Activated CD4-positive, alpha-beta T cell treated with anti-CD3 and anti-CD28 coated beads for 48 hours (primary cell): ENCODE data around the gene GZMB.
"Not testable (repeated sequence)": the region's sequence is repeated elsewhere in the genome, so short reads cannot be mapped to it uniquely, and the experiment has no call there.

Experiments used
- DNase-seq: peaks from one replicate; pipeline ENCODE4 v3.0.0-alpha.2; 2020

GZMB gene

GRCh38 chr14:24634158-24634557, at the start of gene GZMB:
Gene GZMB, minus strand, starts transcription at chr14:24634190. Its CDS starts 30 bp downstream, at chr14:24634160.
- peak; percentile 87 for DNase-seq

GRCh38 chr14:24681056-24681455, 47.1 kb upstream of the GZMB start:
- DNase-seq, result no peak

- no peak for DNase-seq
These were observed 46.5 kb upstream of the GZMB start for GRCh38 chr14:24680516-24680915.

GRCh38 chr14:24679248-24679961, 45.4 kb upstream of the GZMB start:
- no peak for DNase-seq

GRCh38 chr14:24678801-24679247, 44.8 kb upstream of the GZMB start:
- DNase-seq, result peak; percentile 85

- no peak for DNase-seq
These were observed 44.0 kb upstream of the GZMB start for GRCh38 chr14:24677956-24678355.

GRCh38 chr14:24674204-24674970, 40.4 kb upstream of the GZMB start:
- DNase-seq, result peak; percentile 59

- DNase-seq, result peak; percentile 75
These were observed 39.7 kb upstream of the GZMB start for GRCh38 chr14:24673534-24674203.

GRCh38 chr14:24673059-24673458, 39.1 kb upstream of the GZMB start:
- DNase-seq, result no peak

GRCh38 chr14:24670594-24670993, 36.6 kb upstream of the GZMB start:
- peak; percentile 70 for DNase-seq

GRCh38 chr14:24669651-24670050, 35.7 kb upstream of the GZMB start:
- DNase-seq, result no peak

GRCh38 chr14:24665440-24665991, 31.5 kb upstream of the GZMB start:
- DNase-seq, result peak; percentile 68

GRCh38 chr14:24664366-24664765, 30.4 kb upstream of the GZMB start:
- DNase-seq, result no peak

GRCh38 chr14:24662753-24663152, 28.8 kb upstream of the GZMB start:
- DNase-seq, result no peak

GRCh38 chr14:24659916-24660570, 26.1 kb upstream of the GZMB start:
- DNase-seq, result no peak

- not testable (repeated sequence) for DNase-seq
These were observed 14.4 kb upstream of the GZMB start for GRCh38 chr14:24648361-24648760.

- DNase-seq, result no peak
These were observed 5.9 kb upstream of the GZMB start for GRCh38 chr14:24639905-24640304.

- DNase-seq, result no peak
These were observed 5.3 kb upstream of the GZMB start for GRCh38 chr14:24639270-24639669.

GRCh38 chr14:24633353-24633752, 637 bp downstream of the GZMB start:
- no peak for DNase-seq

GRCh38 chr14:24632761-24633160, 1.2 kb downstream of the GZMB start:
- DNase-seq, result no peak

GRCh38 chr14:24632336-24632735, 1.7 kb downstream of the GZMB start:
- no peak for DNase-seq

- DNase-seq, result no peak
These were observed 2.1 kb downstream of the GZMB start for GRCh38 chr14:24631749-24632335.
